T-helper 1 cell treated with Interleukin-12 subunit alpha and Interleukin-12 subunit beta and Interleukin-4 antibody, amounts not matched to agents 30 ng/mL and 1 ng/mL, for 36 hours (primary cell): Measurements from ENCODE around the gene C1GALT1C1L. TPM values are rescaled to one million over a fixed set of nuclear protein-coding genes. Genes with fewer than 3 reads are reported as not detected.
"Not testable (repeated sequence)": the region's sequence is repeated elsewhere in the genome, so short reads cannot be mapped to it uniquely, and the experiment has no call there.

Experiments
- intact Hi-C: fragments of 100-400 bp; cut with micrococcal nuclease; formaldehyde crosslinking; loops from one replicate; pipeline ENCODE4 v1.15.1; 2024
- total RNA-seq: library from RNA; stranded (reverse); gene quantifications from 2 replicates; pipeline ENCODE4 v1.2.3, GENCODE V29; 2022

C1GALT1C1L gene
- 0.17 TPM in 1 of 2 replicates, not detected in the other for total RNA-seq

- intact Hi-C loops = no loop called here
These were observed at the start of gene C1GALT1C1L for GRCh38 chr2:43676322-43677050. Gene C1GALT1C1L (minus strand): TSS chr2:43676429. CDS start chr2:43676322, 107 bp downstream.

DNA sequence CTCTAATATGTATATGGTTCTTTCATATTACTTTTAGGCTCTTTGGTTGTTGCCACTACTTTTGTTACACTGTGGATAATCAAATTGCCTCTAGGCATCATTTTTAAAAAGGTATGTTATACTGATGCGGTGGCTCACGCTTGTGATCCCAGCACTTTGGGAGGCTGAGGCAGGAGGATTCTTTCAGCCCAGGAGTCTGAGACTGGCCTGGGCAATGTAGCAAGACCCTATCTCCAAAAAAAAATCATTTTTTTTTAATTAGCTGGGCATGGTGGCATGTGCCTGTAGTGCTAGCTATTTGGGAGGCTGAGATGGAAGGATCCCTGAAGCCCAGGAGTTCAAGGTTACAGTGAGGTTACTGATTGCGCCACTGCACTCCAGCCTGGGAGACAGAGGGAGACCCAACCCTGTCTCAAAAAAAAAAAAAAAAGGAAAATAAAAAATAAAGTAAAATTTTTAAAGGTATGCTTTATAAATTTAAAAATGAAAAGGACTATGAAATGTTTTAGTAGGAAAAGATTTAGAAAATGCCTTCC lies 49.5 kb upstream of the C1GALT1C1L start:
- intact Hi-C loops = no loop called here

DNA sequence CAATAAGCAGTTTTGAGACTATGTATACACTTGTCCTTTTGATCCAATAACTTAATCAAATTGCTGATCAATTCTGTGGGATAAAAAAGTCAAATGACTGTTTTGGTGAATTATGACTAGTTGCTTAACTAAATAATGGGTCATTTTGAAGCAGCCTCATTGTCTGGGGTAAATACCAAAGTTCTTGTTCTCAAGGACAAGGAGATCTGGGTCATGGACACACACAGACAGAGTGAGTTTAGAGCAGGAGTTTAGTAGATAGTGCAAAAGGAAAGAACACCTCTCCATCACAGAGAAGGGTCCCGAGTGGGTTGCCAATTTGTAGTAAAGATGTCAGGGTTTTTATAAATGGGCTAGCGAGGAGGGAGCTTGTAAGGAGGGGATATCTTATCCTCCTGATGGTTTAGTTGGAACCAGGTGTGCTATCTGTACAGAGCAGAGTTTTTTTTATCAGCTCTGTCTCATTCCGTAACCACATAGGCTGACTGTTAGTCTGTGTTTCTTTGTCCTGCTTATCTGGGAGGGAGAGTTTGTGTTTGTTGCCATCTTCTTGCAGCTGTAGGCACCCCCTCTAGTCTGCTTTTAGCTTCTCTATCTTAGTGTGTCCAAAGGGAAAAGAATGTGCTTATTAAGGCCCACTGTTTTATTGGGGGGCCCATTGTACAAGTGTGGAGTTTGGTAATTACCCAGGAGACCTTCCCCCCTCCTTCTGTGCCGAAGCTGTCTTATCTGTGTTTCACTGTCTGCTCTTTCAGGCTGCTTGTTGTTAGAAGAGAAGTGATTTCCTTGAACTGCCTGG lies 48.7 kb upstream of the C1GALT1C1L start:
- intact Hi-C loops = no loop called here

DNA sequence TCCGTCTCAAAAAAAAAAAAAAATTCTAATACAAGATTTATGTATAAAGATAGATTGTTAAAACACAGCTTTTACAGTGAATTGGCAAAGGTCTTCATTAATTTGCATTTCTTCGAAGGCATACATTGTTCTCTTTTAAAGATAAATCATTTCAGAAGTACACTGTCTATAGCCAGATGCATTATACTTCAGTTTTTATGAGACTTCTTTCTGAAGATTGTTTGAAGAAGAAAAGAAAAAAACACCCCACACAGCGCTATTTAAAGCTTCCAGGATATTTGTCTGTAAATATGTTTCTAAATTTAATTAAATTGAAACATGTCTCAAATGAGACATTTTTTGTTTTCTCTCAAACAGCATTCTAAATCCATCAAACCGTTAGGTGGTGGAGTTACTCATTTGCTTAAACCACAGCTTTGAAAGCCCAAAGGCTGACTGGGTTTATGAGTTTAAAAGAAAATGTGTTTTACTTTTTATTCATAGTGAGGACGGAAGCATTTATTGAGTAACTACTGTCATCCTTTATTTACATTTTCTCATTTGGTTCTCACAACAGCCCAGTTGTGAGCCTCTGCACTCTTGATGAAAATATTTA lies 42.4 kb upstream of the C1GALT1C1L start:
- intact Hi-C loops = no loop called here

DNA sequence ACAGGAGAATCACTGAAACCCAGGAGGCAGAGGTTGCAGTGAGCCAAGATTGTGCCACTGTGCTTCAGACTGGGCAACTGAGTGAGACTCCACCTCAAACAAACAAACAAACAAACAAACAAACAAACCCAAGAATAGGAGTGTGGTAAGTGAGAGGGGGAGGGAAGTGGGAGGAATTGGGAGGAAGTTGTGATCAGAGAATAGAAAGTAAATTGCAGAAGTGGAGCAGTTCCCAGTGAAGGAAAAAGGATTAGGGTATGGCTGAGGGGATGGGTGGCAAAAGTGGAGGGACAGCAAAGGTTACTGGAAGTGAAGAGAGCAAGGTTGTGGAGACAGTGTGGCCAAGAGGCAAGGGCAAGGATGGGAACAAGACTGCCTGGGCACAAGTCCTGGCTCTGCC lies 41.1 kb upstream of the C1GALT1C1L start:
- intact Hi-C loops = no loop called here

- intact Hi-C loops = no loop called here
These were observed 39.3 kb upstream of the C1GALT1C1L start for GRCh38 chr2:43715300-43716098.

DNA sequence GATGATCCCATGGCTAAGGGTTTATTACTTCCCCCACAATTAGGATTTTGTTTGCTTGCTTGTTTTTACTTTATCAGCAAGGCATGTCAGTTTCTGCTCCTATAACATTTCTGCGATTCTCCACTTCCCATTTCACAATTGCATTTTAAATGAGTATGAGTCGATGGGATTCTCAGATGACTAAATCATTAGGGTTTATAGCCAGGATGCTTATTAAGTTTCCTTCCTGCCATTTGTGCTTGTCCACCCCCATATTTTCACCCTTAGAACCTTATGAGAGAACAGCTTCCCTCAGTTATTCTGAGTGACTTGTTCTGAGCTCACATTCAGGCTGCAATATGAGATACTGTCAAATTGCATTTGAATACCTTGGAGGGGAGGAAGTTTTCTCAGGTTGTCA lies 37.9 kb upstream of the C1GALT1C1L start:
- intact Hi-C loops = no loop called here

DNA sequence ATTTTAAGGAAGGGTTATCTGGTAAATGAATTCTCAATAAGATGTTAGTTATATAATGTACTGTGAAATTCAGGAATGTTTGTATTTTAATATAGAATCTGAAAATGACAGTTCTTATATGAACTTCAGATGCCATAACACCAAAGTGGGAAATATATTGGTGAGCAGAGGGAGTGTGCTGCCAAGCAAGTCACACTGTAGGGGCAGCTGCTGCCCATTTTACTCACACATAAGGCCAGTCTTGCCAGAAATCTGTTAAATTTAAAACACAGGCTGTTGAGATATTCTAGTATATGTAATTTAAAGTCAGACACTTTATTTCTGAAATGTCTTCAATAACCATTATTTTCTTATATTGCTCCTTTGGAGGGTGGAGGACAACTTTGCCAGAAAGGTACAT lies 34.6 kb upstream of the C1GALT1C1L start:
- intact Hi-C loops = no loop called here

DNA sequence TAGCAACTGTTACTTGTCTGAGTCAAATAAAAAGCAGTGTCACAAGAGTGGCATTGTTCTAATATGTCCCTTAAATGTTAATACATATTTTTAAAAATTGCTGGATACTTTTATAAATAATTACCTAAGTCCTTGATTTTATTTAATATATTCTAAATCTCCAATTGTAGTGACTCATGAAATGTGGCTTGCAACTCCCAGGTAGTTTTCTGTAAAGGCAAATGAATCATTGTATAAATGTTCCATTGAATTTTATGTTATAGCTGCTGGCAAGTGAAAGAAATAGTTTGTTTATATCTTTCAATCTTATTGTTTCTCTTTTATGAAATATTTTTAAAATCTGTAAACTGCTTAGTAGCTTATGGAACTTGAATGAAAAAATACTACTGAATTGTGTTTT lies 32.7 kb upstream of the C1GALT1C1L start:
- intact Hi-C loops = no loop called here

- intact Hi-C loops = no loop called here
These were observed 31.9 kb upstream of the C1GALT1C1L start for GRCh38 chr2:43708178-43708577.

DNA sequence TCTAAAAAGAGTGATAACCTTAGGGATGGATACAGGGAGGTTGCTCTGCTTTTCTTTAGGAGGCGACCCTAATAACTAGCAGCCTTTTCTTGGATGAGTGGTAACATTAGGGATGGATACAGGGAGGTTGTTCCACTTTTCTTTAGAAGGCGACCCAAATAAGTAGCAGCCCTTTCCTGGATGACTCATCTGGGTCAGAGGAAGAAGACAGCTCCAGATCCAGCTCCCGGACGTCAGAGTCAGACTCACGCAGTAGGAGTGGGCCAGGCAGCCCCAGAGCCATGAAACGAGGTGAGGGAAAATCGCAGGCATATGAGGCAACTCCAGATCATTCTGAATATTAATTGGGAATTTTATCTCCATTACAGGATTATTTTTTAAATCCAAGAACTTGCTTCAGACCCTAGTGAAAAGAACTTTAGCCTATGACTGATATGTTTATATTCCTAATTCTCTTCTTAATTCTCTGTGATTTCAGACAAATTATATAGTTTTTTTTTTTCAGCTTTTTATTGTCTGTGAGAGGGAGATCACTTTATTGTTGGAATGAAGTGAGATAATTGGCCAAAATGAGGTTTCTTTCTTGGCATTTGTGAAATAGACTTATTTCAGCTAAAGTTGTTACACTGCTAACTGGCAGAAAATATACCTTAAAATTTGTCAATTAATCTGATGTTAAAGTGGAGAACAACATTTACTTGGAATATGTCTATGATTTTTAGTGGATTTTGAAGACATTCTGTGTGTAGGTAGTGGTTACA lies 31.2 kb upstream of the C1GALT1C1L start:
- intact Hi-C loops = no loop called here

GRCh38 chr2:43701111-43701510 lies 24.9 kb upstream of the C1GALT1C1L start:
- intact Hi-C loops = no loop called here

DNA sequence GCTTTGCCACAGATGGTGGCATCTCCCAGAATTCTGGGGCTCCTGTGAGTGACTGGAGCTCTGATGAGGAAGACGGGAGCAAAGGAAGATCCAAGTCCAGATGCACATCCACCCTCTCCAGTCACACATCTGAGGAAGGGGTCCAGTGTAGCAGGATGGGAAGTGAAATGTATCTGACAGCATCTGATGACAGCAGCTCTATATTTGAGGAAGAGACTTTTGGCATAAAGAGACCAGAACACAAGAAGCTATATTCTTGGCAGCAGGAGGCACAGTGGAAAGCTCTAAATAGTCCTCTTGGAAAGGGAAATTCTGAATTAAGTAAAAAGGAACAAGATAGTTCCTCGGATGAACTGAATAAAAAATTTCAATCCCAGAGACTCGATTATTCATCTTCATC lies 23.5 kb upstream of the C1GALT1C1L start:
- intact Hi-C loops = no loop called here

DNA sequence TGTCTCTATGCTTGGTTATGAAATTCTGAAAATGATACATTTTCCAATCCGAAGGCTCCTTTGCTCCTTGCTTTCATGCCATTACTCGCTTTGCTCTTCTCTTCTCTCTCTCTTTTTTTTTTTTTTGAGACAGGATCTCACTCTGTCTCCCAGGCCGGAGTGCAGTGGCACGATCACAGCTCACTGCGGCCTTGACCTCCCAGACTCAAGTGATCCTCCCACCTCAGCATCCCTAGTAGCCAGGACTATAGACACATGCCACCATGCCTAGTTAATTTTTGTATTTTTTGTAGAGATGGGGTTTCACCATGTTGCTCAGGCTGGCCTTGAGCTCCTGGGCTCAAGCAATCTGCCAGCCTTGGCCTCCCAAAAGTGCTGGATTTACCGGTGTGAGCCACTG lies 21.9 kb upstream of the C1GALT1C1L start:
- intact Hi-C loops = not testable (repeated sequence)

DNA sequence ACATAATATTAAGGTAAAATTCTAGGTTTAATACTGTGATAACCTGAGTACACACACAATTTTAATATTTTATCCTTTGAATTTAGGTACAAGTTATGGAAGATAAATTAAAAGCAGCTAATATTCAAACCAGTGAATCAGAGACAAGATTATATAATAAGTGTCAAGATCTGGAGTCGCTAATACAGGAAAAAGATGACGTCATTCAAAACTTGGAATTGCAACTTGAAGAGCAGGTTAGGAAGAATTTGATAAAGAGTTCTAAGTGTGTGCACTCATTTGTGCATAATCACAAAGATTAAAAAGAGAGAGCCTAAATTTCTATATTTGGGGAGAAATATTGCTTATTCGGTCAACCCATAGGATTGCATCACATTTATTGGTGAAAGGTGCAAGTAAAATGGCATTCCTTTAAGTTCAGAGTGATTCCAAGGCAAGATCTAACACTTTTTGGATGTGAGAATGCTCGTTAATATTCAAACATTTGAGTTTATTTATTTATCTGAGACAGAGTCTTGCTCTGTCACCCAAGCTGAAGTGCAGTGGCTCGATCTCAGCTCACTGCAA lies 16.3 kb upstream of the C1GALT1C1L start:
- intact Hi-C loops = no loop called here

DNA sequence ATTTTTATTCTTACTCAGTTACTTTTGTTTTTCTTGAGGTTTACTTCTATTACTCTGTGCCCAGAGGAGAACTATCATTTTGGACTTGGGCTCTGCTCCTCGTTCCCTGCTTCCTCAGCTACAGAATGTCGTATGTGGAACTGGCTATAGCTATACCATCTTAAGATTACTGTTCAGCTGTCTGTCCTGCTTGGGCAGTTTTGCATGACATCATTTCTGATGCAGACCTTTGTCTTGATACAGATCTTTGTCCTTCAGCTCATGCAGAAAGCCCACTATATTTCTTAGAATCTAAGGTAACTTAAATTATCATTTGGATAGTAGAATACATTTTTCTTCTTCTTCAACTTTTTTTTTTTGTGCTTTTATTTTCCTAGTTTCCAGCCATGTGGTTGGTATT lies 13.8 kb upstream of the C1GALT1C1L start:
- intact Hi-C loops = no loop called here

DNA sequence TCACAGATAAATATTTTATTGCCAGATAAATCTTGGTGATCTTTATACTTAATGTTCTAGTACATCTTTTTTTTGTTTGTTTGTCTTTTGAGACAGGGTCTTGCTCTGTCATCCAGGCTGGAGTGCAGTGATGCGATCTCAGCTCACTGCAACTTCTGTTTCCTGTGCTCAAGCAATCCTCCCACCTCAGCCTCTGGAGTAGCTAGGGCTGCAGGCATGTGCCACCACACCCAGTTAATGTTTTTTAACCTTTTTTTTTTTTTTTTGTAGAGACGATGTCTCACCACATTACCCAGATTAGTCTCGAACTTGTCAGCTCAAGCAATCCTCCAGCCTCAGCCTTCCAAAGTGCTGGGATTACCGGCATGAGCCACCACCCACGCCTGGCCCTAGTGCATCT lies 9.1 kb upstream of the C1GALT1C1L start:
- intact Hi-C loops = no loop called here

GRCh38 chr2:43677783-43678182 lies 1.6 kb upstream of the C1GALT1C1L start:
- intact Hi-C loops = not testable (repeated sequence)

DNA sequence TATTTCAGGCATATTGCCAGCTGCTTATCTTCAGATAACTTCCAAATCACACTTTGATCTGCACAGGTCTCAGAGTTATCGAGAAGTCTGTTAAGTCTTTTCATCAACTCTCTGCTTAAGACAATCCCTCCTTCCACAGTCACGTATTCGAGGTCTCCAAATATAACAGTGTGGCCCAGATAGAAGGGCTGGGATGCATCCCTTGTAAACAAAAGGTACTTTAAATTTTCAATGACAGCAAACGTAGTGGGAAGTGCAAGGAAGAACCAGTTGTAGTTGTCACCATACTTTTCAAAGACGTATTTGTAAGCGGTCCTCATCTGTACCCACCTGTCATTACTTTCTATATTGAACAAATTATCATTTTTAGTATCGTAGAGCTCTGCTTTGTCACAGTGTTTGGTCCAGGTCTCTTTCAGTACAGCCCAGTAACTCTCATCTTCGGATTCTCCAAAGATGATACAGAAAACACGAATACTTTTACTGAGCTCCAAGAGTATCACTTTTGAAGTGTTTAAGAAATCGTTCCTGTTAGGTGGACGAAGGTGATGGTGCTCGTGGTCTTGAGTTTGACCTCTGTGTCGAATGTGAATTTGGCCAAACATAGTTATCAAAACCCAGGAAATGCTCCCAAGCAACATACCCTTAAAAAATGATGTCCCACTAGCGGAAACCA lies 445 bp downstream of the C1GALT1C1L start:
- intact Hi-C loops = no loop called here

DNA sequence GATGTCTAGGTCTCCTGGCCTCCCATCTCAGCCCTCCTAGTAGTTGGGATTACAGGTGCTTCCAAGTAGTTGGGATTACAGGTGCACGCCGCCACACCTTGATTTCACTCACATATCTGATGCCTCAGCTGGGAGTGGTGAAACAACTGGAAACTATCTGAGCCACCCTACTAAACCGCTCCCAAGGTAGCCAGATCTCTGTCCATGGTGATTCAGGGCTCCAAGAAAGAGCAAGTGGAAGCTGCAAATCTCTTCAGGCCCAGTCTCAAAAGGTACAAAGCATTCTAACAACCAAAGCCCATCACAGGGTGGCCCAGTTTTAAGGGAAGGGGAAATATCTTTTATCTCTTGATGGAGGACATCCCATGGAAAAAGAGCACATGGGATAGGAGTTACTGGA lies 19.0 kb downstream of the C1GALT1C1L start:
- intact Hi-C loops = no loop called here
